GM19239 (cell line): ENCODE results near the gene CBLC.
"Not testable (repeated sequence)": the region's sequence is repeated elsewhere in the genome, so short reads cannot be mapped to it uniquely, and the experiment has no call there.

Experiments
- DNase-seq: peaks from one replicate; pipeline ENCODE4 v3.0.0; 2011; ENCODE audit warnings: low spot score; ENCODE audit not compliant: insufficient read length
- FAIRE-seq: peaks from 2 replicates; lab custom pipeline; 2011; peaks lifted over from hg19 to GRCh38; lab: Jason Lieb, UNC

The CBLC gene

DNA sequence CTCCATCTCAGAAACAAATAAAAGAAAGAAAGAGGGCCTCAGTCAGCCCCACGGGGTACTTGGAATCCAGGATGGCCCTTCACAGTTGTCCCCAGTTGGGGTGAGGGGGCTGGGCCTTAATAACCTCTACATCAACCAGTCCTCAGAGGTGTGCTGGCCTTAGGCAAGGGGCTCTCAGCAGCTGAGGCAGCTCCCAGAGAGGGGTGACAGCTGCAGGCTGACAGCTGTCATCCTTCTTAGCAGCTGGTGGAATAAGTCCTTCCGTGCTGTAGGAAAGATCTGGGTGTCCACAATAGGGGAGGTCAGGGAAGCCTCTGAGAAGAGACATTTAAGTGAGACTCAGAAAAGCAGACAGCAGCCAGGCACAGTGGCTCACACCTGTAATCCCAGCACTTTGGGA, 38.6 kb downstream of the CBLC start:
- no peak for FAIRE-seq

DNA sequence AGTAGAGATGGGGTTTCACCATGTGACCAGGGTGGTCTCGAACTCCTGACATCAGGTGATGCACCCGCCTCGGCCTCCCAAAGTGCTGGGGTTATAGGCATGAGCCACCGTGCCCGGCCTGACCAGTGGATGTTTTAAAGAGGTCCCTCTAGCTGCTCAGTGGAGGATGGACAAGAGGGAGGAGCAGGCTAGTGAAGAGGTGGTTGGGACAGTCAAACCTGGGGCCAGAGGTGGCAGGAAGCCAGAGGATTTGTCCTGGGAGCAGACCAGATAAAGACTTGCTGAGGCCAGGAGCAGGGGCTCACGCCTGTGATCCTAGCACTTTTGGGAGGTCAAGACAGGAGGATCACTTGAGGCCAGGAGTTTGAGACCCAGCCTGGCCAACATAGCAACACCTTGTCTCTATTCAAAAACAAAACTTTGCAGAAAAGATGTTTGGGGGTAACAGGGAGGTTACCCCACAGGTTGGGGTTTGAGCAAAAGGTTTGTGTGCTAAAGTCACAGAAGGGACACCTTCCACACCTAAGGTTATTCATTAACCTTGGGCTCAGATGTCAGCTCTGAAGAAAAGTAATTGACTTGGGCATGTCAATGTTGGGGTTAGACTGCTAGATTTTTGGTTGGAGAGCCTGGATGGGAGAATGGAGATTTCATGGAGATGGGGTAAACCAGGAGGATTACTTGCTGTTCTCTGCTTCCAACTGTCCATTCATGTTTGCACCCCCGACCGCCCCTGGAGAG, 40.2 kb downstream of the CBLC start:
- DNase-seq: no peak
- no peak for FAIRE-seq

More for the DNA sequence above, 38.6 kb downstream of the CBLC start:
- no peak for DNase-seq

DNA sequence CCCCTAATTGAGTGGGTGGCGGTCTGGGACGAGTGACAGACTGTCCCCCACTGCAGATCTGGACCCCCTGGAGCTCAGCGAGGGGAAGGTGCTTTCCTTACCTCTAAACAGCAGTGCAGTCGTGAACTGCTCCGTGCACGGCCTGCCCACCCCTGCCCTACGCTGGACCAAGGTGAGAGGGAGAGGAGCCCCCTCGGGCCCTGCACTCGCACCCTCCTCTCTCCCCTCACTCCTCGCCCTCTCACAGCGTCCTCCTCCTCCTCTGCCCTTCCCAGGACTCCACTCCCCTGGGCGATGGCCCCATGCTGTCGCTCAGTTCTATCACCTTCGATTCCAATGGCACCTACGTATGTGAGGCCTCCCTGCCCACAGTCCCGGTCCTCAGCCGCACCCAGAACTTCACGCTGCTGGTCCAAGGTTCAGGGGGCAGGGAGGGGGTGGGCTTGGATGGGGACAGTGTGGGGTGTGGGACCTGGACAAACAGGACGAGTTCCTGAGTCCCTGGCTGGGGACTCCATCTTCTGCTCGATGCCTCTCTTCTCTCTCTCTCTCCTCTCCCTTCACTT, 40.9 kb downstream of the CBLC start:
- FAIRE-seq: no peak

DNA sequence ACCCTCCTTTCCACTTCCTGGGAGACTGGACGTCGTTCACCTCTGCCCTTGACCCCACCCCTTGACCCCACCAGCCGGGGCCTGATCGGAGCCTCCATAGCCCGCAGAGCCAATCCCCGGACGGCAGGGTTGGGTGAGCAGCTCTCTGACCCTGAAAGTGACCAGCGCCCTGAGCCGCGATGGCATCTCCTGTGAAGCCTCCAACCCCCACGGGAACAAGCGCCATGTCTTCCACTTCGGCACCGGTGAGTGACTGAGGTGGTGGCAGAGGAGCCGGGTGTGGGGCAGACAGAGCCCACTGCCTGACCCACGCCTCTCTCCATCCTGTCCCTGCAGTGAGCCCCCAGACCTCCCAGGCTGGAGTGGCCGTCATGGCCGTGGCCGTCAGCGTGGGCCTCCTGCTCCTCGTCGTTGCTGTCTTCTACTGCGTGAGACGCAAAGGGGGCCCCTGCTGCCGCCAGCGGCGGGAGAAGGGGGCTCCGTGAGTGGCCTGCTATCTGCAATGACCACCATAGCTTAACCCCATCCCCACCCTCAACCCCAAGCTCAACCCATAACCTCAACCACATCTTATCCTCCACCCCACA, 41.6 kb downstream of the CBLC start:
- DNase-seq: no peak
- FAIRE-seq: no peak

More for the DNA sequence above, 40.9 kb downstream of the CBLC start:
- DNase-seq: no peak

DNA sequence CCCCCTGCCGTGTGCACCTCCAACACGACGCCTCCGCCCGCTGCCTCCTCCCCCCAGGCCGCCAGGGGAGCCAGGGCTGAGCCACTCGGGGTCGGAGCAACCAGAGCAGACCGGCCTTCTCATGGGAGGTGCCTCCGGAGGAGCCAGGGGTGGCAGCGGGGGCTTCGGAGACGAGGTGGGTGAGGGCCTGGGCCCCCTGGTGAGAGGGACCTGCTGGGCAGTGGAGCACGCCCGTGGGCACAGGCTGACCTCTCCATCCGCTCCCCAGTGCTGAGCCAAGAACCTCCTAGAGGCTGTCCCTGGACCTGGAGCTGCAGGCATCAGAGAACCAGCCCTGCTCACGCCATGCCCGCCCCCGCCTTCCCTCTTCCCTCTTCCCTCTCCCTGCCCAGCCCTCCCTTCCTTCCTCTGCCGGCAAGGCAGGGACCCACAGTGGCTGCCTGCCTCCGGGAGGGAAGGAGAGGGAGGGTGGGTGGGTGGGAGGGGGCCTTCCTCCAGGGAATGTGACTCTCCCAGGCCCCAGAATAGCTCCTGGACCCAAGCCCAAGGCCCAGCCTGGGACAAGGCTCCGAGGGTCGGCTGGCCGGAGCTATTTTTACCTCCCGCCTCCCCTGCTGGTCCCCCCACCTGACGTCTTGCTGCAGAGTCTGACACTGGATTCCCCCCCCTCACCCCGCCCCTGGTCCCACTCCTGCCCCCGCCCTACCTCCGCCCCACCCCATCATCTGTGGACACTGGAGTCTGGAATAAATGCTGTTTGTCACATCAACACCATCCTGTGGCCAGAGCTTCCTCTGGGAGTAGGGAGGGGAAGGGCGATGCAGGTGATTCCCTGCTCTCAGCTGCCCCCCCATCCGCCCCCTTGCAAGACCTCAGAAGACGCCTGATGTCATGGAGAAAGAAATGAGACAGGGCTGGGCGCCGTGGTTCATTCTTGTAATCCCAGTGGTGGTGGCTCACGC, 43.2 kb downstream of the CBLC start:
- no peak for DNase-seq

DNA sequence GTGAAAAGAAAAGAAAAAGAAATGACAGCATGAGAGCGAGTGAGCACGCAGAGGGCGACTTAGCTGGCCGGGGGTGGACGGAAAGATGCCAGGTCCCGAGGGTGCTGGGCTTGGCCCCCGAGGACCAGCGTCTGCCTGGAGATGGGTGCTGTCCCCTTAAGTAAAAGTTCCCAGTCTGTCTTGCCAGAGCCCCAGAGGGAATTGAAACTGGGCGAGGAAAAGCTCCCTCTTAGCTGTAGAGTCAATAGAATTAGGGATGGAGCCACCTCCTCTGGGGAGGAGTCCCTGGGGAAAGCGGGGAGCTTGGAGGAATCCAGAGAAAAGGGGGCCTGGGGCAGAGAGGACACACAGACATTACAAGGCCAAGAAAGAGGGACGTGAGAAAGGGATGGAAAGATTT, 44.5 kb downstream of the CBLC start:
- FAIRE-seq (no peak), DNase-seq (no peak)

More for the DNA sequence above, 43.2 kb downstream of the CBLC start:
- no peak for FAIRE-seq

DNA sequence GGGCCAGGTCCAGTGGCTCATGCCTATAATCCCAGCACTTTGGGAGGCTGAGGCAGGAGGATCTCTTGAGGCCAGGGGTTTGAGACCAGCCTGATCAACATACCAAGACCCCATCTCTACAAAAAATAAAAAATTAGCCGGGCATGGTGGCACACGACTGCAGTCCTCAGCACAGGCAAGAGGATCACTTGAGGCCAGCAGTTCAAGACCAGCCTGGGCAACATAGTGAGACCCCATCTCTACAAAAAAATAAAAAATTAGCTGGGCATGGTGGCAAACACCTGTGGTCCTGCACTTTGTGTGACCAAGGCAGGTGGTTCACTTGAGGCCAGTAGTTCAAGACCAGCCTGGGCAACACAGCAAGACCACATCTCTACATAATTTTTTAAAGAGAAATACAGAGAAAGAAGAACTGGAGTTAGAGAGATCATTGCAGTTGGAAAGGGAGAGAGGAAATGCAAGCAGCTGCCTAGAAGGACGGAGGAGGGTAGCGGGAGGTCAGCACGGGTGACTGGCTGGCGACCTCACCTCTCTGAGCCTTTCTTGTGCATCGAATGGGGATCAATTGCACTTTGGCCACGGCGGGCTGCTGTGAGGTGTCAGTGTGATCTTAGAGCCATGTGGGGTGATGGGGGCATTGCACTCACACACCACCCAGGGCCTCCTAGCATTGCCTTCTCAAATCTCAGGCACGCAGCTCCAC, 45.1 kb downstream of the CBLC start:
- DNase-seq (no peak), FAIRE-seq (no peak)

DNA sequence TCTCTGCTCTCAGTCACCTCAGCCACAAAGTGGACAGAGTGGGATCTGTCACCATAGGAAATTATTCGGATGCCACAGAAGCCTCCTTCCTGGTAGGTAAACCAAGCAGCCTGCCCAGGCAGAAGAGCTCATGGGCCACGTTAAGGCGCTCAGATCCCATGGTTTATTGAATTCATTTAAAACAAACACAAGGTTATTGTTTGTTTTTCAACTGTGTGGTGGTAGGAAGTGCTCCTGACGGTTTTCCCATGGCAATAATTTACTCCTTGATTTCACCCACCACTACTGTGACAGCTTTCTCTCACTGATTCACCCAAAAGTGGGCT, 45.6 kb downstream of the CBLC start:
- no peak for FAIRE-seq
- DNase-seq: no peak

DNA sequence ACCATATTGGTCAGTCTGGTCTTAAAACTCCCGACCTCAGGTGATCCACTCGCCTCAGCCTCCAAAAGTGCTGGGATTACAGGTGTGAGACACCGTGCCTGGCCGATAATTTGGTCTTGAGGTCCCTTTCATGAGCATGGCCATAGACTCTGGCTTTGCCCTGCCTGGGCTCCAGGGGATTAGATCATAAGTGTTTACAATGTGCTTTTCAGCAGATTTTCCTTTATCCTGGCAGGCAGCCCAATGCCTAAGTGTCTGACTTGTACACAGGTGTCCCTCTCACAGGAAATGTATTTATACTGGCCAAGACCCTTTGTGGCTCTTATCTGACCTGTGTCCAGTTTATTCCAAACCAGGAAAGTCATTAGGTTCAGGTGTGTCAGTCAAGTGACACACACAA, 47.1 kb downstream of the CBLC start:
- DNase-seq (no peak), FAIRE-seq (no peak)

DNA sequence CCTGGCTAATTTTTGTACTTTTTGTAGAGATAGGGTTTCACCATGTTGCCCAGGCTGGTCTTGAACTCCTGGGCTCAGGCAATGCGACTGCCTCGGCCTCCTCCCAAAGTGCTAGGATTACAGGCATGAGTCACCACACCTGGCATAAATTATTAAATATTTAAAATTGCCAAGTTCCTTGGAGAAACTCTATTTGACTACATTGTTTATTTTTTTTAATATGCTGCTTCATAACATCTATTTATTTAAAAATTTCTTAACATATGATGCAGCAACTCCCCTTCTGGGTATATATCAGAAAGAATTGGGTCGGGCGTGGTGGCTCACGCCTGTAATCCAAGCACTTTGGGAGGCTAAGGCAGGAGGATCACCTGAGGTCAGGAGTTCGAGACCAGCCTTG, 55.2 kb downstream of the CBLC start:
- FAIRE-seq, DNase-seq: not testable (repeated sequence)

DNA sequence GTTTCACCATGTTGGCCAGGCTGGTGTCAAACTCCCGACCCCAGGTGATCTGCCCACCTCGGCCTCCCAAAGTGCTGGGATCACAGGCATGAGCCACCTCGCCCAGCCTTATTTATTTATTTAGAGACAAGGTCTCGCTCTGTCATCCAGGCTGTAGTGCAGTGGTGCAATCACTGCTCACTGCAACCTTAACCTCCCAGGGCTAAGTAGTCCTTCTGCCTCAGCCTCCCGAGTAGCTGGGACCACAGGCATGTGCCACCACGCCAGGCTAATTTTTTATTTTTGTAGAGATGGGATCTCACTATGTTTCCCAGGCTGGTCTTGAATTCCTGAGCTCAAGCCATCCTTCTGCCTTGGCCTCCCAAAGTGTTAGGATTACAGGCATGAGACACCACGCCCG, 56.7 kb downstream of the CBLC start:
- not testable (repeated sequence) for DNase-seq, FAIRE-seq

DNA sequence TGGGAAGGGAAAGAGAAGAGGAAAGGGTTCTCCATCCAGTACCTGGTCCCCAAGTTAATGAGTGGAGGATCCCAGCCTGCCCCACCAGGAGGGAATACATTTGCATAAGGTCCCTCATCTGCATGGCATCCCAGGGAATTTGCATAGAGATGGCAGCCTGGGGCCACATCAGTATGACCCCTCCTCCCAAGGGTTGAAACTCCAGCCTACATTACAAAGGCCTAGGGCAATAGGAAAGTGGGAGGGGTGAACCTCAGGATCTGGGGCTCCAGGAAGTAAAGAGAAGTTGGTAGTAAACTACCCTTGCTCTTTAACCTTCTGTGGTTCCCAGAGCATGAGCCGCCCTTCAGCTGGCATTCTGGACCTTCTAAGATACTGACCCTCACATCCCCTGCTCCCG, 61.6 kb downstream of the CBLC start:
- no peak for FAIRE-seq
- no peak for DNase-seq

DNA sequence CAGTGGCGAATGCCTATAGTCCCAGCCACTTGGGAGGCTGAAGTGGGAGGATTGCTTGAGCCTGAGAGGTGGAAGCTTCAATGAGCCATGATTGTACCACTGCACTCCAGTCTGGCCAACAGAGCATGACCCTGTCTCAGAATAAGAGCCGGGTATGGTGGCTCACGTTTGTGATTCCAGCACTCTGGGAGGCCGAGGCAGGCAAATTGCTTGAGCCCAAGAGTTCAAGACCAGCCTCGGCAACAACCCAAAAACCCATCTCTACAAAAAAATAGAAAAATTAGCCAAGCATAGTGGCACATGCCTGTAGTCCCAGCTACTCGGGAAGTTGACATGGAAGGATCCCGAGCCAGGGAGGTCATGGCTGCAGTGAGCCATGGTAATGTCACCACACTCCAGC, 63.1 kb downstream of the CBLC start:
- no peak for FAIRE-seq

DNA sequence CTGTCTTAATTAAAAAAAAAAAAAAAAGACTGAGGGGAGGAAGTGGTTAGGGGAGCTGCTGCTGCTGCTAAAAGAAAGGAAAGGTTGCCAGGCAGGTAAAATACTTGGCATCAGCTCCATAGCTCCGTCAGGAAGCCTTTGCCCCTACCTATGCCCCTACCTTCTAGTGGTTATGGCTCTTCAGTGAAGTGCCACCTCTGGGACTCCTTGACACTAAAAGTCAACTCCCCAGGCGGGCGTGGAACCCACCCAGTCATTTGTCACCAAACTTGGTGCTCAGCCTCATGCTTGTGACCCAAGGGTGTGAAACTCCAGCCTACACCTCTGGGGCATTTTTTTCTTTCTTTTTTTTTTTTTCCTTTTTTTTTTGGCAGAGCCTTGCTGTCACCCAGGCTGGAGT, 63.5 kb downstream of the CBLC start:
- FAIRE-seq (no peak), DNase-seq (no peak)

More for the DNA sequence above, 63.1 kb downstream of the CBLC start:
- DNase-seq: no peak

DNA sequence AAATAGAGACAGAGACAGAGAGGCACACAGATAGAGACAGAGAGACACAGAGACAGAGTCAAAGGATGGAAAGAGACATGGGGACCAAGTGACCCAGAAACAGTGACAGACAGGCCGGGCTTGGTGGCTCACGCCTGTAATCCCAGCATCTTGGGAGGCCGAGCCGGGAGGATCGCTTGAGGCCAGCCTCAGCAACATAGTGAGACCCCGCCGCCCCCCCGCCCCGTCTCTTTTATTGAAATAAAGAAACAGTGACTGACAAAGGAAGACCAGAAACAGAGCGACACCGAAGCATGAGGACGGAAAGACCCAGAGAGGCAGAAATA, 67.6 kb downstream of the CBLC start:
- FAIRE-seq: no peak
- no peak for DNase-seq

DNA sequence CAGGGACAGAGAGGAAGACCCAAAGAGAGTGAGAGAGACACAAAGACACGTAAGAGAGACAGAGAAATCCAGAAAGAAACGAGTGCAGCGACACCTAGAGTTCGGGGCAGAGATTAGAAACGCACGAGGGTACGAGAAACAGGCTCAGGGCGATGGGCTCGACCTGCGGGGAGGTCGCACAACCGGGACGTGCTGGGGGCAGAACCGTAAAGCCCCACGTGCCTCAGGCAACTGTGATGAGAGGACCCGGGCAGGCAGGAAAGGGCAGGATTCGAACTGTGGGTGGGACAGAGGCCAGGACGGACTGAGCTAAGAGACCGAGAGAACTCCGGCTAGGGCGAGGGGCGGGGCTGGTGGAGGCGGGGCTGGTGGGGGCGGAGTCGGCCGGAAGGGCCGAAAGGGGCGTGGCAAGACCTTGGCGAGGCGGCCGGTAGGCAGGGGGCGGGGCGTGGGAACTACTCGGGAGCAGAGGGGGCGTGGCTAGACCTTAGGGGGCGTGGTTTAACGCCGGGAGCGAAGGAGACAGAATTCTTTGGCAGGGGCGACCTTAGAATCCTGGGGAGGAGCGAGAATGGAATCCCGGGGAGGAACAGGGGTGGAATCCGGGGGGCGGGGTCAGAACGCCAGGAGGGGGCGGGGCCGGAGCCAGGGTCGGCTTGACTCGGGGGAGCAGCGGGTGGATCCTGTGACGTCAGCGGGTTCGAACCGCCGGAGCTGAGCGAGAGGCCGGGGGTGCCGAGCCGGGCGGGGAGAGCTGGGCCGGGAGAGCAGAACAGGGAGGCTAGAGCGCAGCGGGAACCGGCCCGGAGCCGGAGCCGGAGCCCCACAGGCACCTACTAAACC, 68.1 kb downstream of the CBLC start, which contains the start of gene NECTIN2:
TSS of gene NECTIN2 (plus strand) at position 686 of the 843 bp plus-strand sequence. CDS start 229 bp downstream, outside the sequence.
- peak; percentile 91 for DNase-seq
- peak; percentile 96 for FAIRE-seq

DNA sequence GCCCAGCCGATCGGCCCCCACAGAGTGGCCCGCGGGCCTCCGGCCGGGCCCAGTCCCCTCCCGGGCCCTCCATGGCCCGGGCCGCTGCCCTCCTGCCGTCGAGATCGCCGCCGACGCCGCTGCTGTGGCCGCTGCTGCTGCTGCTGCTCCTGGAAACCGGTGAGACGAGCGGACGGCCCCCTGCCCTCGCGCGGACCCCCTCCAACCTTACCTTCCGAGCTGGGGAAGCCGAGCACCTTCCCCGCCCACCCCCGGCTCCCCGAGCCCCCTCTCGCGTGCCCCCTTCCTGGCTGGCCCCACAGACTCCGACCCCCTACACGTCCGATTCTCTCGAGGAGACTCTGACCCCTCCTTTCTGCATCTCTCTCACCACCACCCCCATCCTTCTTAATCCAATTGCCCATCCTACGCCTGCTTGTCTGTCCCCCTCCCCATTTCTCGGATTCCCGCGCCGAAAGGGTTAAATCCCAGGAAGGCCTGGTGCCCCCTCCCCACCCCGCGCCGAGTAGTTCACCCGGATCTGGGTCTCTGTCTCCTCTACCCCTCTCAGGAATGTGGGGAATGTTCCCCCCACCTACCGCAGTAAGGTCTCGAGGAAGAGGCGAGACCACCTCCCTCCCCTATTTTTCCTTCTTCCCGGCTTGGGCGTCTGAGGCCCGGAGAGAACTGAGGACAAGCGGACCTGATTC, 68.9 kb downstream of the CBLC start:
- FAIRE-seq: no peak
- no peak for DNase-seq

DNA sequence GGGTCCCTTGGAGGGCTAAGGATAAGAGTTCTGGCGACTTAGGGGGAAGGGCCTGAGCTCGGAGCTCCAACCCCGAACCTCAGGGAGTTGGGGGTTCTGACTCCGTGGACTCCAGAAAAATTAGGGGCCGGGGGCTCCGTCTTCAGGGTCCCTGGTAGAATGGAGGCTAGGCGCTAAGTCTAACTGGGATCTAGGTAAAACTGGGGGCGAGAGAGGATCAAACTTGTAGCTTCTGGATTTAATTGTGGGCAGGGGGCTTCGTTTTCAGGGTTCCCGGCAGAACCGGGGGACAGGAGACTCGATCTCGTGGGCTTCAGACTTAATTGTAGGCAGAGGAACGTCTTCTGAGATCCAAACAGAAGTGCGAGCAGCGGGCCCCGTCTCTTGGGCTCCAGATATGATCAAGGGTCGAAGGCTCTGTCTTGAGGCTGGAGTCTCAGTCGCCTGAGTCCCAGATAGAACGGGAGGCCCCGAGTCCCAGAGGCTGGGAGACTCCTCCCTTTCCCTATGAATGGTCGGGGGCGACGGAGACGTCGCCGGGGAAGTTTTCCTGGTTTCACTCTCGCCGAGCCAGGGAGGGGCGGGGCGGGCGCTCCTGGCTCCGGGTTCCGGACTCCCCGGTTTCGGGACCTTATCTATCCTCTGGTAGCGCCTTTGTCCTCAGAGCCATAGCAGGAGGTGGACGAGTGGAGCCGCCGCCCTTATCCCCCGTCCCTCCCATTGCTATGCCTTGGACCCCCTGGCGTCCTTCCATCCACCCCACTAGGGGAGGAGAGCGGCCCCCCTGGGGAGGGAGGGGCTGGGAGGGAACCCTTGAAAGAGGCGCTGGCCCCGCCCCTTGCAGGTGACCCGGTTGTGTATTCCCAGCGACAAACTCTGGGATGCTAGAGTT, 69.7 kb downstream of the CBLC start:
- no peak for FAIRE-seq
- no peak for DNase-seq
